ENCODE data around the gene PPP2R2D.

GRCh38 chr10:131909929-131910328 is 9.1 kb downstream of the PPP2R2D start:
- TF ChIP-seq POLR2A (IDR thresholded peaks at IDR 0.05) (no peak), POLR2AphosphoS5 (IDR thresholded peaks at IDR 0.05) (no peak), EP300 (IDR thresholded peaks at IDR 0.05) (no peak)

Data from stomach (tissue), 4 donors.